ENCODE data around the gene CASZ1. TPM values are rescaled to one million over a fixed set of nuclear protein-coding genes. Genes with fewer than 3 reads are reported as not detected.

CASZ1 gene
- total RNA-seq, 1 experiment from 2014 or later = 27.8 TPM

DNA sequence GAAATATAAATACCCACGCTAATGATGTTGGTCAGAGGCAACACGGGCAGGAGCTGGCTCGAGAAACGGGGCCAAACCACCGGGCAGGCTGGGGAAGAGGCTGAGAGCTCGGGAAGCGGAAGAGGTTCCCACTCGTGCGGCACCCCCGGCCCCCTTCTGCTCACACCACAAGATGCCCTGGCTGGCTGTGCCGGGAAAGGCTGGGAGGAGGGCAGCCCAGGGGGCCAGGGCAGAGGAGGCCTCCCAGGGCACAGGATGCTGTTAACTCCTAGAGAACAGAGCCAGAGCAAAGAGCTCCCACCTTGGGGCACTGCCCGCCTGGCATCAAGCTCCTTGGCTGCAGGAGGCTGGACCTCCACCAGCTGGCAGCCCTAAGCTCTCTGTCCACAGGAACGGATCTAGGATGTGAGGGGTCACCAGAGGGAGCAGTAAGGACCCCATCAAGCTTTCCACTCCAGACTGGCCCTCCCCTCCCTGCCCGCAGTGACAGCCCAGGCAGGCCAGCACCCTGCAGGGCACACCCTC lies 44.8 kb downstream of the CASZ1 start:
- Histone ChIP-seq H3K4me3 (ENCODE audit: low read depth in 2 of 2, low read length in 2 of 2) (no peak overlapping the region), H3K9me3 (ENCODE audit: control insufficient read depth, insufficient read depth, low read depth, low read length) (no peaks in the 10 kb centered on the region), H3K27ac (ENCODE audit: low read length) (no peak overlapping the region), H3K36me3 (ENCODE audit: control insufficient read depth, insufficient read depth, low read length) (no peaks in the 10 kb centered on the region), H3K27me3 (ENCODE audit: control insufficient read depth, insufficient read depth, low read length) (no peaks in the 10 kb centered on the region), H3K4me1 (ENCODE audit: control insufficient read depth, insufficient read depth, low read length) (peaks cover 2% of the 10 kb centered on the region; the same call in 1 of the 2 replicates)
- ChIA-PET POLR2A (interaction anchor here (0.8 kb wide), 1 partner anchor 21 kb away, joined by 4 read pairs; no protein-coding TSS in a partner anchor), CTCF (interaction anchor here (1.0 kb wide), 1 partner anchor 30 kb away, joined by 3 read pairs; no protein-coding TSS in a partner anchor)
- DNase-seq (ENCODE audit: low read depth, low spot score) (no peak), ATAC-seq (no peak)
- in situ Hi-C loops (cut with HindIII; ENCODE audit: low pct_unique_long_range_greater_than_20kb, low sequenced_read_pairs) (no loop called here), intact Hi-C loops (cut with micrococcal nuclease; ENCODE audit: unreplicated experiment) (no loop called here)
- TF ChIP-seq POLR2AphosphoS5 (IDR thresholded peaks at IDR 0.05; ENCODE audit: low read depth, low read length) = no peak
- TF ChIP-seq, protein P1, sequence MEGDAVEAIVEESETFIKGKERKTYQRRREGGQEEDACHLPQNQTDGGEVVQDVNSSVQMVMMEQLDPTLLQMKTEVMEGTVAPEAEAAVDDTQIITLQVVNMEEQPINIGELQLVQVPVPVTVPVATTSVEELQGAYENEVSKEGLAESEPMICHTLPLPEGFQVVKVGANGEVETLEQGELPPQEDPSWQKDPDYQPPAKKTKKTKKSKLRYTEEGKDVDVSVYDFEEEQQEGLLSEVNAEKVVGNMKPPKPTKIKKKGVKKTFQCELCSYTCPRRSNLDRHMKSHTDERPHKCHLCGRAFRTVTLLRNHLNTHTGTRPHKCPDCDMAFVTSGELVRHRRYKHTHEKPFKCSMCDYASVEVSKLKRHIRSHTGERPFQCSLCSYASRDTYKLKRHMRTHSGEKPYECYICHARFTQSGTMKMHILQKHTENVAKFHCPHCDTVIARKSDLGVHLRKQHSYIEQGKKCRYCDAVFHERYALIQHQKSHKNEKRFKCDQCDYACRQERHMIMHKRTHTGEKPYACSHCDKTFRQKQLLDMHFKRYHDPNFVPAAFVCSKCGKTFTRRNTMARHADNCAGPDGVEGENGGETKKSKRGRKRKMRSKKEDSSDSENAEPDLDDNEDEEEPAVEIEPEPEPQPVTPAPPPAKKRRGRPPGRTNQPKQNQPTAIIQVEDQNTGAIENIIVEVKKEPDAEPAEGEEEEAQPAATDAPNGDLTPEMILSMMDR (IDR thresholded peaks at IDR 0.05) = no peak
- no peak for TF ChIP-seq TCF7L2 (IDR thresholded peaks at IDR 0.05; ENCODE audit: low read depth, low read length)
- TF ChIP-seq SIN3A (IDR thresholded peaks at IDR 0.05; ENCODE audit: borderline replicate concordance, insufficient read depth, low read depth, low read length) = no peak
- TF ChIP-seq, protein P2, sequence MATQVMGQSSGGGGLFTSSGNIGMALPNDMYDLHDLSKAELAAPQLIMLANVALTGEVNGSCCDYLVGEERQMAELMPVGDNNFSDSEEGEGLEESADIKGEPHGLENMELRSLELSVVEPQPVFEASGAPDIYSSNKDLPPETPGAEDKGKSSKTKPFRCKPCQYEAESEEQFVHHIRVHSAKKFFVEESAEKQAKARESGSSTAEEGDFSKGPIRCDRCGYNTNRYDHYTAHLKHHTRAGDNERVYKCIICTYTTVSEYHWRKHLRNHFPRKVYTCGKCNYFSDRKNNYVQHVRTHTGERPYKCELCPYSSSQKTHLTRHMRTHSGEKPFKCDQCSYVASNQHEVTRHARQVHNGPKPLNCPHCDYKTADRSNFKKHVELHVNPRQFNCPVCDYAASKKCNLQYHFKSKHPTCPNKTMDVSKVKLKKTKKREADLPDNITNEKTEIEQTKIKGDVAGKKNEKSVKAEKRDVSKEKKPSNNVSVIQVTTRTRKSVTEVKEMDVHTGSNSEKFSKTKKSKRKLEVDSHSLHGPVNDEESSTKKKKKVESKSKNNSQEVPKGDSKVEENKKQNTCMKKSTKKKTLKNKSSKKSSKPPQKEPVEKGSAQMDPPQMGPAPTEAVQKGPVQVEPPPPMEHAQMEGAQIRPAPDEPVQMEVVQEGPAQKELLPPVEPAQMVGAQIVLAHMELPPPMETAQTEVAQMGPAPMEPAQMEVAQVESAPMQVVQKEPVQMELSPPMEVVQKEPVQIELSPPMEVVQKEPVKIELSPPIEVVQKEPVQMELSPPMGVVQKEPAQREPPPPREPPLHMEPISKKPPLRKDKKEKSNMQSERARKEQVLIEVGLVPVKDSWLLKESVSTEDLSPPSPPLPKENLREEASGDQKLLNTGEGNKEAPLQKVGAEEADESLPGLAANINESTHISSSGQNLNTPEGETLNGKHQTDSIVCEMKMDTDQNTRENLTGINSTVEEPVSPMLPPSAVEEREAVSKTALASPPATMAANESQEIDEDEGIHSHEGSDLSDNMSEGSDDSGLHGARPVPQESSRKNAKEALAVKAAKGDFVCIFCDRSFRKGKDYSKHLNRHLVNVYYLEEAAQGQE (IDR thresholded peaks at IDR 0.05; ENCODE audit: insufficient read depth in 1 of 2, low read depth in 2 of 2, low read length in 1 of 2) = no peak
- BruUV-seq (replicated peaks) = no TSS peak

GRCh38 chr1:10751160-10751559 lies 45.3 kb downstream of the CASZ1 start:
- TF ChIP-seq SIN3A (IDR thresholded peaks at IDR 0.05; ENCODE audit: borderline replicate concordance, insufficient read depth, low read depth, low read length) (no peak), POLR2AphosphoS5 (IDR thresholded peaks at IDR 0.05; ENCODE audit: low read depth, low read length) (no peak), TCF7L2 (IDR thresholded peaks at IDR 0.05; ENCODE audit: low read depth, low read length) (no peak)
- TF ChIP-seq, protein P1 (IDR thresholded peaks at IDR 0.05) = no peak
- TF ChIP-seq, protein P2 (IDR thresholded peaks at IDR 0.05; ENCODE audit: insufficient read depth in 1 of 2, low read depth in 2 of 2, low read length in 1 of 2) = no peak
- Histone ChIP-seq H3K36me3 (ENCODE audit: control insufficient read depth, insufficient read depth, low read length) (no peaks in the 10 kb centered on the region), H3K27me3 (ENCODE audit: control insufficient read depth, insufficient read depth, low read length) (no peaks in the 10 kb centered on the region), H3K4me1 (ENCODE audit: control insufficient read depth, insufficient read depth, low read length) (no peaks in the 10 kb centered on the region), H3K9me3 (ENCODE audit: control insufficient read depth, insufficient read depth, low read depth, low read length) (no peaks in the 10 kb centered on the region), H3K4me3 (ENCODE audit: low read depth in 2 of 2, low read length in 2 of 2) (no peak overlapping the region), H3K27ac (ENCODE audit: low read length) (no peak overlapping the region)
- no peak for ATAC-seq
- ChIA-PET POLR2A (interaction anchor here (0.8 kb wide), 1 partner anchor 21 kb away, joined by 4 read pairs; no protein-coding TSS in a partner anchor), CTCF (interaction anchor here (1.0 kb wide), 1 partner anchor 30 kb away, joined by 3 read pairs; no protein-coding TSS in a partner anchor)
- in situ Hi-C loops (cut with HindIII; ENCODE audit: low pct_unique_long_range_greater_than_20kb, low sequenced_read_pairs) (no loop called here), intact Hi-C loops (cut with micrococcal nuclease; ENCODE audit: unreplicated experiment) (no loop called here)
- BruUV-seq (replicated peaks) = no TSS peak
- DNase-seq (ENCODE audit: low read depth, low spot score) = no peak

Measured in Panc1 (cell line).